ENCODE data around the gene RPP25L. TPM values are rescaled to one million over a fixed set of nuclear protein-coding genes. Genes with fewer than 3 reads are reported as not detected.

The RPP25L gene
- total and polyA plus RNA-seq, 10 of the 15 experiments (the other 5 are each of a cell fraction or from before 2014, with no cell fraction given): 7.7 to 30.2 (median 16.8) TPM

- peak; percentile 79 to 93 (median 86); a peak in 5 of 6 replicates for TF ChIP-seq CTCF (IDR thresholded peaks at IDR 0.05 in 2 of 3, conservative IDR thresholded peaks at IDR 0.05 in 1 of 3; ENCODE audit: control insufficient read depth in 2 of 3, extremely low read depth in 1 of 3, insufficient read depth in 1 of 3, low read depth in 3 of 3, low read length in 3 of 3)
- TF ChIP-seq NRF1 (conservative IDR thresholded peaks at IDR 0.05; ENCODE audit: low read depth, low read length): no peak
- peak; percentile 80 for TF ChIP-seq RAD21 (IDR thresholded peaks at IDR 0.05; ENCODE audit: insufficient read depth, low read depth, low read length)
- TF ChIP-seq NFXL1 (IDR thresholded peaks at IDR 0.05; ENCODE audit: borderline replicate concordance): no peak
- TF ChIP-seq, protein P1, sequence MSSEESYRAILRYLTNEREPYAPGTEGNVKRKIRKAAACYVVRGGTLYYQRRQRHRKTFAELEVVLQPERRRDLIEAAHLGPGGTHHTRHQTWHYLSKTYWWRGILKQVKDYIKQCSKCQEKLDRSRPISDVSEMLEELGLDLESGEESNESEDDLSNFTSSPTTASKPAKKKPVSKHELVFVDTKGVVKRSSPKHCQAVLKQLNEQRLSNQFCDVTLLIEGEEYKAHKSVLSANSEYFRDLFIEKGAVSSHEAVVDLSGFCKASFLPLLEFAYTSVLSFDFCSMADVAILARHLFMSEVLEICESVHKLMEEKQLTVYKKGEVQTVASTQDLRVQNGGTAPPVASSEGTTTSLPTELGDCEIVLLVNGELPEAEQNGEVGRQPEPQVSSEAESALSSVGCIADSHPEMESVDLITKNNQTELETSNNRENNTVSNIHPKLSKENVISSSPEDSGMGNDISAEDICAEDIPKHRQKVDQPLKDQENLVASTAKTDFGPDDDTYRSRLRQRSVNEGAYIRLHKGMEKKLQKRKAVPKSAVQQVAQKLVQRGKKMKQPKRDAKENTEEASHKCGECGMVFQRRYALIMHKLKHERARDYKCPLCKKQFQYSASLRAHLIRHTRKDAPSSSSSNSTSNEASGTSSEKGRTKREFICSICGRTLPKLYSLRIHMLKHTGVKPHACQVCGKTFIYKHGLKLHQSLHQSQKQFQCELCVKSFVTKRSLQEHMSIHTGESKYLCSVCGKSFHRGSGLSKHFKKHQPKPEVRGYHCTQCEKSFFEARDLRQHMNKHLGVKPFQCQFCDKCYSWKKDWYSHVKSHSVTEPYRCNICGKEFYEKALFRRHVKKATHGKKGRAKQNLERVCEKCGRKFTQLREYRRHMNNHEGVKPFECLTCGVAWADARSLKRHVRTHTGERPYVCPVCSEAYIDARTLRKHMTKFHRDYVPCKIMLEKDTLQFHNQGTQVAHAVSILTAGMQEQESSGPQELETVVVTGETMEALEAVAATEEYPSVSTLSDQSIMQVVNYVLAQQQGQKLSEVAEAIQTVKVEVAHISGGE (CRISPR knock-in tag; IDR thresholded peaks at IDR 0.05): no peak
- TF ChIP-seq SMAD5 (IDR thresholded peaks at IDR 0.05; ENCODE audit: low read depth): no peak
- TF ChIP-seq FOXM1 (IDR thresholded peaks at IDR 0.05; ENCODE audit: low read depth, low read length): no peak
- TF ChIP-seq, protein P2, sequence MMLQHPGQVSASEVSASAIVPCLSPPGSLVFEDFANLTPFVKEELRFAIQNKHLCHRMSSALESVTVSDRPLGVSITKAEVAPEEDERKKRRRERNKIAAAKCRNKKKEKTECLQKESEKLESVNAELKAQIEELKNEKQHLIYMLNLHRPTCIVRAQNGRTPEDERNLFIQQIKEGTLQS (IDR thresholded peaks at IDR 0.05; ENCODE audit: borderline replicate concordance, extremely low read depth, low read depth, low read length): no peak
- TF ChIP-seq SMAD1 (IDR thresholded peaks at IDR 0.05; ENCODE audit: low read depth, partially characterized antibody): no peak
- no peak for TF ChIP-seq SIX5 (IDR thresholded peaks at IDR 0.05; ENCODE audit: low read depth, low read length, severe bottlenecking)
- peak; percentile 57 for TF ChIP-seq SMC3 (IDR thresholded peaks at IDR 0.05; ENCODE audit: borderline replicate concordance, low read length)
- TF ChIP-seq CHD4 (IDR thresholded peaks at IDR 0.05): no peak
- no peak for TF ChIP-seq SUPT20H (IDR thresholded peaks at IDR 0.05; ENCODE audit: borderline replicate concordance, control insufficient read depth, low read depth, low read length)
- TF ChIP-seq HCFC1 (IDR thresholded peaks at IDR 0.05; ENCODE audit: low read length): no peak
- TF ChIP-seq, protein P3, sequence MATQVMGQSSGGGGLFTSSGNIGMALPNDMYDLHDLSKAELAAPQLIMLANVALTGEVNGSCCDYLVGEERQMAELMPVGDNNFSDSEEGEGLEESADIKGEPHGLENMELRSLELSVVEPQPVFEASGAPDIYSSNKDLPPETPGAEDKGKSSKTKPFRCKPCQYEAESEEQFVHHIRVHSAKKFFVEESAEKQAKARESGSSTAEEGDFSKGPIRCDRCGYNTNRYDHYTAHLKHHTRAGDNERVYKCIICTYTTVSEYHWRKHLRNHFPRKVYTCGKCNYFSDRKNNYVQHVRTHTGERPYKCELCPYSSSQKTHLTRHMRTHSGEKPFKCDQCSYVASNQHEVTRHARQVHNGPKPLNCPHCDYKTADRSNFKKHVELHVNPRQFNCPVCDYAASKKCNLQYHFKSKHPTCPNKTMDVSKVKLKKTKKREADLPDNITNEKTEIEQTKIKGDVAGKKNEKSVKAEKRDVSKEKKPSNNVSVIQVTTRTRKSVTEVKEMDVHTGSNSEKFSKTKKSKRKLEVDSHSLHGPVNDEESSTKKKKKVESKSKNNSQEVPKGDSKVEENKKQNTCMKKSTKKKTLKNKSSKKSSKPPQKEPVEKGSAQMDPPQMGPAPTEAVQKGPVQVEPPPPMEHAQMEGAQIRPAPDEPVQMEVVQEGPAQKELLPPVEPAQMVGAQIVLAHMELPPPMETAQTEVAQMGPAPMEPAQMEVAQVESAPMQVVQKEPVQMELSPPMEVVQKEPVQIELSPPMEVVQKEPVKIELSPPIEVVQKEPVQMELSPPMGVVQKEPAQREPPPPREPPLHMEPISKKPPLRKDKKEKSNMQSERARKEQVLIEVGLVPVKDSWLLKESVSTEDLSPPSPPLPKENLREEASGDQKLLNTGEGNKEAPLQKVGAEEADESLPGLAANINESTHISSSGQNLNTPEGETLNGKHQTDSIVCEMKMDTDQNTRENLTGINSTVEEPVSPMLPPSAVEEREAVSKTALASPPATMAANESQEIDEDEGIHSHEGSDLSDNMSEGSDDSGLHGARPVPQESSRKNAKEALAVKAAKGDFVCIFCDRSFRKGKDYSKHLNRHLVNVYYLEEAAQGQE (IDR thresholded peaks at IDR 0.05; ENCODE audit: low read depth, low read length): no peak
These were observed 22.1 kb upstream of the RPP25L start (continued) for GRCh38 chr9:34633851-34634550.

Measured in GM12878 (cell line).